Measurements from ENCODE around the gene TRAPPC2L.

TRAPPC2L gene

DNA sequence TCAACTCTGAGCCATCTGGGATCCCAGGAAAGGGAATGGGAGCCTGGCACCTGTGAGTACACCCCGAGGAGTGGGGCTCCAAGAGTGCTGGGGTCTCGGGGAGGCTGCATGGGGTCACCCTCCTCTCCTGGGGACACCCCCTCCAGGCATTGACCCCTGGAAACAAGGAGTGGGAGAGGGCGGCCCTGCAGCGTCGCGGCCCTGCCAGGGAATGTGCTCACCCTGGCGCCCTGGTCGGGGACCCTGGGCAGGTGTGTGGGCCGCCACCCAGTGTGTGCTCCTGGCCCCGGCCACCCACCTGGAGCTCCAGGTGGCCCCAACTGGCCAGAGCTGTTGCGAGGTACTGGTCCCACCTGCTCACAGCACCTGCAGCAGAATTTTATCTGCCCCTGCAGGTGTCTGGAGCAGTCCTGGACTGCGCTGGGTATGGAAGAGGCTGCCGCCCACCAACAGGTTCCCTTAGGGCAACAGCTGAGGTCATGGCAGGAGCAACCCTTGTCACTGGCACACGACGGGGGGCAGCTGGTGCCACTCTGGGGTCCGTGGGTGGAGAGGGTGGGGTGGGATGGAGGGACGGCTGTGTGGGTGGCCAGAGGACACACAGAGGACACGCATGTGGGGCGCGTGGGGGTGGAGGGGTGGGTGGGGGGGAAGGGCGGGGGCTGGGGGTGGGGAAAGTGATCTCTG, 14.9 kb downstream of the TRAPPC2L start:
- Histone ChIP-seq H3K4me3 (ENCODE audit: low read depth, low read length) (no peak overlapping the region), H3K9ac (ENCODE audit: low read depth, low read length) (no peak overlapping the region), H3K27me3 (ENCODE audit: control insufficient read depth, insufficient read depth, low read length) (no peaks in the 10 kb centered on the region), H3K4me1 (ENCODE audit: control insufficient read depth, insufficient read depth, low read length) (no peaks in the 10 kb centered on the region), H3K9me3 (ENCODE audit: control insufficient read depth, insufficient read depth, low read length) (no peaks in the 10 kb centered on the region), H3K27ac (ENCODE audit: low read depth, low read length) (no peak overlapping the region), H3K36me3 (ENCODE audit: control insufficient read depth, insufficient read depth, low read length) (no peaks in the 10 kb centered on the region)

- Histone ChIP-seq H3K27ac (ENCODE audit: low read depth, low read length) (no peak overlapping the region), H3K27me3 (ENCODE audit: control insufficient read depth, insufficient read depth, low read length) (no peaks in the 10 kb centered on the region), H3K36me3 (ENCODE audit: control insufficient read depth, insufficient read depth, low read length) (no peaks in the 10 kb centered on the region), H3K4me3 (ENCODE audit: low read depth, low read length) (no peak overlapping the region), H3K9me3 (ENCODE audit: control insufficient read depth, insufficient read depth, low read length) (no peaks in the 10 kb centered on the region), H3K9ac (ENCODE audit: low read depth, low read length) (no peak overlapping the region), H3K4me1 (ENCODE audit: control insufficient read depth, insufficient read depth, low read length) (no peaks in the 10 kb centered on the region)
These were observed 15.9 kb downstream of the TRAPPC2L start for GRCh38 chr16:88872650-88873331.

- H3K4me3 ChIP-seq (ENCODE audit: low read depth, low read length), result no peak overlapping the region
- no peaks in the 10 kb centered on the region for H3K36me3 ChIP-seq (ENCODE audit: control insufficient read depth, insufficient read depth, low read length)
These were observed 18.1 kb downstream of the TRAPPC2L start for GRCh38 chr16:88874938-88875599.

DNA sequence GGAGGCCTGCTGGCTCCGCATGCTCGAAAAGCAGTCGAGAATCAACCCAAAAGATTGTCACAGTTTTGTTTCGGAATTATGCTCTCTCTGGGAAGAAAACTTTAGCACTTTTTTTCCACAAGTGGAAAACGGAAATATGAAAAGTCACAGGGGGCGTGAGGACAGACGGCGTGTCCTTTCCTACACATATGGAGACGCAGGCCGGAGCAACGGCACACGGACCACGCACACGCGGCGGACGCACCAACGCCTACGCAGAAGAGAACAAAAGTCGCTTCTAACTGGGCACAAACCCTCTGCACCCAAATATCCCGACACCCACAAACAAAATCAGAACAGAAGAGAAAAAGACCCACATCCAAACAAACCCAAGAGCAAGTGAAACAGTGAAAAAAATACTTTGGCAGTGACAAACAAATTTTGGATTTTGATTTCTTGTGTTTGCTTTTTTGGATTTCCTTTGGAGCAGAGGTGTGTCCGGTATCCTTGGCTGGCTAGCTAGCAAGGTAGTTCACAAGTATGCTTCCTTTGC, 18.8 kb downstream of the TRAPPC2L start:
- Histone ChIP-seq H3K27ac (ENCODE audit: low read depth, low read length) (no peak overlapping the region), H3K4me3 (ENCODE audit: low read depth, low read length) (no peak overlapping the region), H3K9ac (ENCODE audit: low read depth, low read length) (no peak overlapping the region), H3K4me1 (ENCODE audit: control insufficient read depth, insufficient read depth, low read length) (no peaks in the 10 kb centered on the region), H3K9me3 (ENCODE audit: control insufficient read depth, insufficient read depth, low read length) (no peaks in the 10 kb centered on the region), H3K27me3 (ENCODE audit: control insufficient read depth, insufficient read depth, low read length) (no peaks in the 10 kb centered on the region), H3K36me3 (ENCODE audit: control insufficient read depth, insufficient read depth, low read length) (no peaks in the 10 kb centered on the region)

More at GRCh38 chr16:88874938-88875599, 18.1 kb downstream of the TRAPPC2L start:
- Histone ChIP-seq H3K4me1 (ENCODE audit: control insufficient read depth, insufficient read depth, low read length) (no peaks in the 10 kb centered on the region), H3K9me3 (ENCODE audit: control insufficient read depth, insufficient read depth, low read length) (no peaks in the 10 kb centered on the region), H3K27ac (ENCODE audit: low read depth, low read length) (no peak overlapping the region), H3K9ac (ENCODE audit: low read depth, low read length) (no peak overlapping the region), H3K27me3 (ENCODE audit: control insufficient read depth, insufficient read depth, low read length) (no peaks in the 10 kb centered on the region)

GRCh38 chr16:88876942-88877526, 20.1 kb downstream of the TRAPPC2L start:
- Histone ChIP-seq H3K4me1 (ENCODE audit: control insufficient read depth, insufficient read depth, low read length) (no peaks in the 10 kb centered on the region), H3K4me3 (ENCODE audit: low read depth, low read length) (no peak overlapping the region), H3K9ac (ENCODE audit: low read depth, low read length) (no peak overlapping the region), H3K27me3 (ENCODE audit: control insufficient read depth, insufficient read depth, low read length) (no peaks in the 10 kb centered on the region), H3K9me3 (ENCODE audit: control insufficient read depth, insufficient read depth, low read length) (no peaks in the 10 kb centered on the region), H3K36me3 (ENCODE audit: control insufficient read depth, insufficient read depth, low read length) (no peaks in the 10 kb centered on the region), H3K27ac (ENCODE audit: low read depth, low read length) (no peak overlapping the region)

DNA sequence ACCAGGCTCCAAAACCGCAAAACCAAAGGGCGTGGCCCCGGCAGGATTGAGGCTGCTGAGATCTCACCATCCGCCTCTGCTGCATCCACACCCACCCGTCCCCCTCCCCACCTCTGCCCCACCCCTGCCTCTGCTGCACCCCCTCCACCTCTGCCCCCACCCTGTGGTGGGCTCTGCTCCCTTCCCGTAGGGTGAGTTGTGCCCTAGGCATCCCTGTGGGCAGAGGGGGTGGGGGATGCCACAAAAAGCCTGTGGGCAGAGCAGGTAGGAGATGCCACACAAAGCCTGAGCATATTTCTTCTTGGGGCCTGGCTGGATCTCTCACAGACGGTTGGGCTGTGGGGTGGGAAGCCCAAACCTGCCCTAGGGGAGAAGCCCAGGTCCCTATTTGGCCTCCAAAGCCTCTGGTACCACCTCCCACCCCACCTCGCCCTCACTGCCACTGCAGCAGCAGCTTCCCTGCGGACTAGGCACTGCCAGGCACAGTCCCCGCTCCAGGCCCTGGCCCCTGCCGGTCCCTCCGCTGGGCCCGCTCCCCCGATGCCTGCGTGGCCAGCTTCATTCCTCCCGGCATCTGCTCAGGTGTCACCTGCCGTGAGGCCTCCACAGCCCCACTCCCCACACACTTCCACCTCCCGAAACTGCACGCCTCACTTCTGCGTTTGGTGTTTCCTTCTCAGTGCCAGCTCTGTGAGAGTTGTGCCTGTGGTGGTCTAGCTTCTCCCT, 20.8 kb downstream of the TRAPPC2L start:
- Histone ChIP-seq H3K4me3 (ENCODE audit: low read depth, low read length) (no peak overlapping the region), H3K36me3 (ENCODE audit: control insufficient read depth, insufficient read depth, low read length) (no peaks in the 10 kb centered on the region), H3K9me3 (ENCODE audit: control insufficient read depth, insufficient read depth, low read length) (no peaks in the 10 kb centered on the region), H3K27me3 (ENCODE audit: control insufficient read depth, insufficient read depth, low read length) (no peaks in the 10 kb centered on the region), H3K27ac (ENCODE audit: low read depth, low read length) (no peak overlapping the region), H3K4me1 (ENCODE audit: control insufficient read depth, insufficient read depth, low read length) (no peaks in the 10 kb centered on the region), H3K9ac (ENCODE audit: low read depth, low read length) (no peak overlapping the region)

GRCh38 chr16:88878356-88878755, 21.4 kb downstream of the TRAPPC2L start:
- Histone ChIP-seq H3K9me3 (ENCODE audit: control insufficient read depth, insufficient read depth, low read length) (no peaks in the 10 kb centered on the region), H3K4me1 (ENCODE audit: control insufficient read depth, insufficient read depth, low read length) (no peaks in the 10 kb centered on the region), H3K27me3 (ENCODE audit: control insufficient read depth, insufficient read depth, low read length) (no peaks in the 10 kb centered on the region), H3K9ac (ENCODE audit: low read depth, low read length) (no peak overlapping the region), H3K27ac (ENCODE audit: low read depth, low read length) (no peak overlapping the region), H3K4me3 (ENCODE audit: low read depth, low read length) (no peak overlapping the region), H3K36me3 (ENCODE audit: control insufficient read depth, insufficient read depth, low read length) (no peaks in the 10 kb centered on the region)

DNA sequence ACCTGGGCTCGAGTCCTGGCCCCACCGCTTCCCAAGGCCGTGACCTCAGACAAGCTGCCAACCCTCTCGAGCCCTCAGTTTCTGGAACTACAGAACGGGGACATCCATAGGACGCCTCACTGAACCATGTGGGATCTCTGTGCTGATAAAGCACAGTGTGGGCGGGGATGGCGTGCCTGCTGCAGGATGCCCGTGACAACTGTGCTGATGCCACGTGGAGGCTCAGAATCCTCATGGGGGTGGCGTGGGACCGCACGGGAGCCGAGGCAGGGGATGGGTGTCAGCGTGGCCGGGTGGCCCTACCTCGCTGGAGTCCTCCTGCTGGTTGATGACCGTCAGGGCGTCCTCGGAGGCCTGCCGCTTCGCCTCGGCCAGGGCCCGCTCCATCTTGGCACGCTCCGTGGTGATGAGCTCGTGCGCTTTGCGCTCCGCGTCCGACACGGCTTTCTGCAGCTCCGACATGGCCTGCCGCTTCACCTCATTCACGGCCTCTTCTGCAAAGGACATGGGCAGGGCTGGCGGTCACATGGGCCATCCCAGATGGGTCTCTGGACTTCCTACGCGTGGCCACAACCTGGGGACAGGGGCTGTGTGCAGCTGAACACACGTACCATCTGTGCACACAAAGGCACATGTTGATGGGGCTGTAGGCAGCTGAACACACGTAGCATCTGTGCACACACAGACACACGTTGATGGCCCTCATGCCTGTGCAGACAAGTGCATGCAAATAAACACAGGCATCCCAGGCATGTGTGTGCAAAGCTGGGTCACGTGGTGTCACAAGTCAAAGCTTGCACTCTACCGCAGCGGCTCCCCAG, 22.2 kb downstream of the TRAPPC2L start:
- Histone ChIP-seq H3K27ac (ENCODE audit: low read depth, low read length) (no peak overlapping the region), H3K9me3 (ENCODE audit: control insufficient read depth, insufficient read depth, low read length) (no peaks in the 10 kb centered on the region), H3K36me3 (ENCODE audit: control insufficient read depth, insufficient read depth, low read length) (no peaks in the 10 kb centered on the region), H3K27me3 (ENCODE audit: control insufficient read depth, insufficient read depth, low read length) (no peaks in the 10 kb centered on the region), H3K9ac (ENCODE audit: low read depth, low read length) (no peak overlapping the region), H3K4me1 (ENCODE audit: control insufficient read depth, insufficient read depth, low read length) (no peaks in the 10 kb centered on the region), H3K4me3 (ENCODE audit: low read depth, low read length) (no peak overlapping the region)

DNA sequence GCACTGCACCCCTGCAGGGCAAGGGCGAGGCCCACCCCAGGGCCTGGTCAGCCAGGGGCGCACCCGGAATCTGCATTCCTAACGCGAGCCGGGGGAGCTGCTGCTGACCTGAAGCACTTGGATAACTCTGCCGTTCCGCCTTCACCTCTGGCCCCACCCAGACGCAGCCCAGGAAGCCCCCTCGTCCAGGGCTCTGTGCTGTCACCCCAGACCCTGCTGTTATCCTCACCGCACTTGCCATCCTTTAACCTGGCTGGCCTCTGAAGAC, 22.8 kb downstream of the TRAPPC2L start:
- H3K27me3 ChIP-seq (ENCODE audit: control insufficient read depth, insufficient read depth, low read length), result no peaks in the 10 kb centered on the region
- H3K9me3 ChIP-seq (ENCODE audit: control insufficient read depth, insufficient read depth, low read length), result no peaks in the 10 kb centered on the region
- no peak overlapping the region for H3K9ac ChIP-seq (ENCODE audit: low read depth, low read length)
- H3K27ac ChIP-seq (ENCODE audit: low read depth, low read length), result no peak overlapping the region
- no peak overlapping the region for H3K4me3 ChIP-seq (ENCODE audit: low read depth, low read length)
- H3K36me3 ChIP-seq (ENCODE audit: control insufficient read depth, insufficient read depth, low read length), result no peaks in the 10 kb centered on the region
- H3K4me1 ChIP-seq (ENCODE audit: control insufficient read depth, insufficient read depth, low read length), result no peaks in the 10 kb centered on the region
